NCI-H82 (cell line): ENCODE data around the gene TMEM91.
"Not testable (repeated sequence)": the region's sequence is repeated elsewhere in the genome, so short reads cannot be mapped to it uniquely, and the experiment has no call there.

Experiments used
- DNase-seq: peaks from one replicate; lab custom pipeline; 2025; lab: John Stamatoyannopoulos, UW

TMEM91 gene

DNA sequence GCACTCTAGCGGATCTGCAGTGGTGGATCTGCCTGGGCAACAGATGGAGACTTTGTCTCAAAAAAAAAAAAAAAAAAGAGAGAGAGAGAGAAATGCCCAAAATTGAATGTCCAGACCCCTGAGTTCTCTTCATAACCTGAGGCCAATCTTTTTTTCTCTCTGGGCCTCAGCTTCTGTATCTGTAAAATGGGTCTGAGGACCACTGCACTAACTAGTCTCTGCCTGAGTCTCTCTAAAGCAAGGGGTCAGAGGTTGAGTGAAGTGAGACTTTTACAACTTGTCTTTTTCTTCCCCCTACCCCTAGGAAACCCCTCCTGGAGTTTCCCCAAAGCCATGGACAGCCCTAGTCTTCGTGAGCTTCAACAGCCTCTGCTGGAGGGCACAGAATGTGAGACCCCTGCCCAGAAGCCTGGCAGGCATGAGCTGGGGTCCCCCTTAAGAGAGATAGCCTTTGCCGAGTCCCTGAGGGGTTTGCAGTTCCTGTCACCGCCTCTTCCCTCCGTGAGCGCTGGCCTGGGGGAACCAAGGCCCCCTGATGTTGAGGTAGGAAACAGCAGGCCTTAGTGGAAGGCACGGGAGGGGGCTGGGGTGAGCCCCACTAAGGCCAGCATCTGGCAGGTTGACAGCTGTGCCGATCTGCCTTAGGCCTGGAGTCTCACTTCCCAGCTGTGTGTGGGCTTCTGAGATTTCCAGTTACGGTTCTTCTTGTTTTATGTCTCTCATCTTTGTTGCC lies 1.8 kb downstream of the TMEM91 start:
- peak; percentile 88 for DNase-seq

DNA sequence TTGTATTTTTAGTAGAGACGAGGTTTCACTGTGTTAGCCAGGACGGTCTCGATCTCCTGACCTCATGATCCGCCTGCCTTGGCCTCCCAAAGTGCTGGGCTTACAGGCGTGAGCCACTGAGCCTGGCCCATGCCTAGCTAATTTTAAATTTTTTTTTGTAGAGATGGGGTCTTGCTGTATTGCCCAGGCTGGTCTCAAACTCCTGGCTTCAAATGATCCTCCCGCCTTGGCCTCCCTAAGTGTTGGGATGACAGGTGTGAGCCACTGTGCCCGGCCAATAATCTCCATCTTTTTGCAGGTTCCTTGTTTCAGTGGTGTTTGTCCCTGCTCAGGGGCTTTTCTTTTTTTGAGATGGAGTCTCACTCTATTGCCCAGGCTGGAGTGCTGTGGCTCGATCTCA lies 5.2 kb downstream of the TMEM91 start:
- DNase-seq = not testable (repeated sequence)

DNA sequence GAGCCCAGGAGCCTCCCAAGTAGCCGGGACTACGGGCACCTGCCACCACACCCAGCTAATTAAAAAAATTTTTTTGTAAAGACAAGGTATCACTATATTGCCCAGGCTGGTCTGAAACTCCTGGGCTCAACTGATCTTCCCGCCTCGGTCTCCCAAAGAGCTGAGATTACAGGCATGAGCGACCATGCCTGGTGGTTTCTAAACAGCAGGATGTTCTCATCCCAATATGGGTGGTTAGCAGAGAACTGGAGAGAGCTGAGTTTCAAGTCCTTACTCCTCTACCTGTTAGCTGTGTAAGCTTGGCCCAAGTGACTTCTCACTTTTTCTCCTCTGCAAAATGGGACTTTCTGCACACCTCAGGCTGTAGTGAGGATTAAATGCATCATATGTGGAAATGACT lies 8.0 kb downstream of the TMEM91 start:
- DNase-seq = no peak

DNA sequence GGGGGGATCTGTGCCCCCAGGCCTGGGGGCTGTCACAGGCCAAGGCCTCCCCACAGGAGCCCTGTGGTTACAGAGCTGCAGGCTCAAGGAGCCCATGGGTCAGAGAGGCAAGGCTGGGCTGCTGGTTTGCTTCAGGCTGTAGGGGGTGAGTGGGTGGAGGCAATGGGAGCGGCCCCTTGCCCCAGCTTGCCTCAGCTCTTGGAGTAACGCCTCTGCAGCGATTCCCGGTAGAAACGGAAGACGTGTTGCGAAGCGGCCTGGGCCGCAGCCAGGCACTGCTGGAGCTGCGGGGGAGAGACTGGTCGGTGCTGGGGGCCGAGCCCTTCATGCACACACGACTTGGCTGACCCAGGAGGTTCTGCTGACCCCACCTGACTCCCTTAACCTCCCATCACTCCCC lies 10.1 kb downstream of the TMEM91 start:
- DNase-seq = no peak

DNA sequence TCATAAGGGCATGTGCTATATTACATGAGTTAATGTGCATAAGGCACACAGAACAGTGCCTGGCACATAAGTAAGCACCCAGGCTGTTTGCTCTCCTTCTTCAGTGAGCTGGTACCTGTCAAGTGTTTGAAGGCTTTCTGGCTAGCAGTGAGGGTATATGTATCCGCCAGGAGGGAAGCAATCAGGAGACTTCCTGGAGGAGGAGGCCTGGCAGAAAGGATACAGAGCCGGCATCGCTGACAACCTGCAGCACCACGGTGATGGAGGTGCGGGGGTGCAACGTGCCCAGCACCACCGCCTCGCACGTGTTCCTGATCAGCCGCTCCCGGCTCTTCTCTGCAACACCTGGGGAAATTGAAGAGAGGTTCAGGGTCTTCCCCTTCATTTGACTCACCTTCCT lies 15.3 kb downstream of the TMEM91 start:
- DNase-seq = no peak

DNA sequence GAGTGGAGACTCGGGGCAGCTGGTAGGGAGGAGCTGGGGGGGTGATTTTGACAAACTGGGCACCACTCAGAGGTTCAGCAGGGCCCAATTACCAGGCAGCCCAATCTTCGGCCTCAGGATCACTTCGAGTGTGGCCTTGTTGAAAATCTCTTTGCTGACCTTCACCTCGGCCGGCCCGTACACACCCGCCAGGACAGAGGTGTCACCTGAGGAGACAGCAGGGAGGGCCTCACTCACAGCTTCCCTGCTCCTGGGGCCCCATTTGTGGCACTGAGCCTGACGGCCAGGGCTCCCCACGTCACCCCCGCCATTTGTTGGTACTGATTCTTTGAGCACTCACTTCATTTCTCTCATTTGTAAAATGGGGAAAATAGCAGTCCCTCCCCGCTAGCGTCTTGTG lies 16.4 kb downstream of the TMEM91 start:
- no peak for DNase-seq

DNA sequence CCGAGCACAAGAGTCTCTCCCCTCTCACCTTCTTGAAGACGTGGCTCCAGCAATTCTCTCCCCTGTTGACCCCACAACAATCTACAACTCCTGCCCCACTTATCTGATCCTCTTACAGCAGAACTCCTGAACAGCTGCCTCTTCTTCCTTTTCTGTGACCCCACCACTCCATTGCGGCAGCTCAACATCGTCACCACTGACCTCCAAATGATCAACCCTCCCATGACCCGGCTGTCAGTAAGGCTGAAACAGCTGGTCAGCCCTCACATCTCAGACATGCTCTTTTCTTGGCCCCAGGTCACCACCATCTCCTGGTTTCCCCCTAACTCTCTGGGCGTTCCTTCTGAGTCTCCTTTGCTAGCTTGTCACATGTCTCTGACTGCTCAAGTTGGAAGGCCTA lies 19.0 kb downstream of the TMEM91 start:
- DNase-seq = no peak

DNA sequence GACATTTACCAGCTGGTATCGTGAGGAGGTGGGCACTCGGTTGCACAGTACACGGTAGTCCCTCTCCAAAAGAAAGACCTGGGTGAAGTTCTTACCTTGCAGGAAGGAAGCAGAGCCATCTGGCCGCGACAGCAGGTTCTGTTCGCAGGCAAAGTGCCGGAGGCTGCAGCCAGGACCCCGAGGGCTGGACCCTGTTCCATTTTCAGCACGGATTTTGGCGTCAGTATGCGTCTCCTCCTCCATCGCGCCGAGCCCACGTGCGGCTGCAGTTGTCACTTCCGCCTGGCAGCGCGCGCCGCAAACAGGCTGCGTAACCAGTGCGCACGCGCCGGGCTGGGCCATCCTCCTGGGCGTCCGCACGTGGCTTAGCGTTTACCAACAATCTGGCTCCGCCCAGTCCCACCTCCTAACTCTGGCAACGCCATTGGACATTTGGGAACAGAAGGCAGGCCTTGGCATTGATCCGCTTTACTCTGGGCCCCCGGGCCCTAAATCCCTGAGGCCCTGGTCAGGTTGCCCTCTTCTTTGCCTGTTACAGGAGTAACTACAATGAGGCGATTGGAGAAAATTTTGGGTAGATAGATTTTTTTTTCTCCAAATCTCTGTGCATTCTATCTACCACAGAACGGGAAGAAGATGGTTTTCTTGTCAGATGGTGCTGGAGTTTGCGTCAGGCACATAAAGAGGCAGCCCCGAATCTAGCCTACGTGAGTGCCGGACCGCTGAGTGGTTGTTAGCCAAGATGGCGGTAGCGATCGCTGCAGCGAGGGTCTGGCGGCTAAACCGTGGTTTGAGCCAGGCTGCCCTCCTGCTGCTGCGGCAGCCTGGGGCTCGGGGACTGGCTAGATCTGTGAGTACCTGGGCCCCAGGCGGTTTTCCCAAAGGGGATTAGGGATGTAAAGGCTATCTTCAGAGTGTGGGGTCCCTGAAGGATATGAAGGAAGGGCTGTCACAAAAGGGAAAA lies 21.0 kb downstream of the TMEM91 start, which contains the start of the genes BCKDHA and EXOSC5:
BCKDHA (plus strand) TSS at position 733 of the 964 bp plus-strand sequence; CDS start at position 743, 10 bp downstream.
EXOSC5 (minus strand) TSS at position 274 of the 964 bp plus-strand sequence; CDS start at position 243, 31 bp downstream.
- DNase-seq = peak; percentile 100

DNA sequence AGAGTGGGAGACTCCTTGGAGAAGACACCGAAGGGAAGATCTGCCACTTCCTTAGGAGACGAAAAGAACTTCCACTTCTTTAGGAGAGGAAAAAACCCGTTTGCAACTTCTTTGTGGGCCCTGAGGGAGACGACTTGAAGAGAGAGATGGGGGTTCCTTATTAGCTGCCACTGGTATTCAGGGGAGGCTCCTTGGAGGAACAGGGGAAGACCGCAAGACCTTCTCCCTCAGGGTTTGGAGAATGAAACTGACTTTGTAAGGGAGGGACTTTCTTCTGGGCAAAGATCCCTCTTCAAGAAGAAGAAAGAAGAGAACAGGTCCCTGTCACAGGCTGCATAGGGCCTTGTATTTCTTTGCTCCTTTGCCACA lies 21.7 kb downstream of the TMEM91 start:
- peak; percentile 49 for DNase-seq

DNA sequence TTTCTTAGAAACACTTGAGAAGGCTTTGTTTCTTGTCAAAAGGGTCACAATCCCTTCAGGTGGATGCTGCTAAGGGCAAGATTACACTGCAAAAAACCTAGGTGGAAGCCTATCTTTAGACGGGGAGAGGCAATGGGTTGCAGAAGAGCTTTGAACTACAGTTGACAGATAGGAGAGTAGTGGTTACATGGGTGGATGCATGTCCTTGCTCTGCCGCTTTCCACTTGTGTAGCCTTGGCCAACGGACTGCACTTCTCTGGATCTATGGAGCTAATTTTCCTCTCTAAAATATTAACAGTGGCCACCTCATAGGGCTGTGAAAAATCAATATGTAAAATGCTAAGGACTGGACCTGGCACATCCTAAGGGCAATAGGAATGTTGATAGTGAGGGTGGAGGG lies 22.3 kb downstream of the TMEM91 start:
- DNase-seq = no peak

DNA sequence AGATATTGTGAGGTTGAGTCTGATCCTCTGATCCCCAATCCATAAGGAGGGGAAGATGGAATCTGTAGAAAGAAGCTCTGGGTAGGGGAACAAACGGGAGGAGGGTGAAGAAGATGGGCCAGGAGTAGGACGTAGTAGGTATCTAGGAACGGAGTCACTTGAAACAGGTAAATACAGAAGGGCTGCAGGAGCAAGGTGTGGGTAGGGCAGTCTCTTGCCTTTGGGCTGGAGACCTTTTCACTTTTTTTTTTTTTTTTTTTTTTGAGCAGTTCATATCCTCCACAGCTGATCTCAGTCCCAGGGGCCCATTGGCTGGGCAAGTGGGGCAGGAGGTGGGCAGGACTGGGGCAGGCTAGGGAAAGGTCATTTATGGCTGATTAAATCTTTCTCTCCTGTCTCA lies 22.8 kb downstream of the TMEM91 start:
- DNase-seq = no peak

DNA sequence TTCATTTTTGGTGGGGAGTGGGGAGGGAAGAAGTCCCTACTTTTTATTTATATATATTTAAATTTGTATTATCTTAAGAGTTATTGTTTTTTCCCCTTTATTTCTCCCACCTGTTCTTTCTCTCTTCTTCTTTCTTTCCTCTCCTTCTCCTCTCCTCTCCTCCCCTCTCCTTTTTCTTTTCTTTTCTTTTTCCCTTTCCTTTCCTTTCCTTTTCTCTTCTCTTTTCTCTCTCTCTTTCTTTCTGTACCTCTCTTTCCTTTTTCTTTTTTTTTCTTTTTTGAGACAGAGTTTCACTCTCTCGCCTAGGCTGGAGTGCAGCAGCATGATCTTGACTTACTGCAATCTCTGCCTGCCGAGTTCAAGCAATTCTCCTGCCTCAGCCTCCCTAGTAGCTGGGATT lies 23.2 kb downstream of the TMEM91 start:
- no peak for DNase-seq

DNA sequence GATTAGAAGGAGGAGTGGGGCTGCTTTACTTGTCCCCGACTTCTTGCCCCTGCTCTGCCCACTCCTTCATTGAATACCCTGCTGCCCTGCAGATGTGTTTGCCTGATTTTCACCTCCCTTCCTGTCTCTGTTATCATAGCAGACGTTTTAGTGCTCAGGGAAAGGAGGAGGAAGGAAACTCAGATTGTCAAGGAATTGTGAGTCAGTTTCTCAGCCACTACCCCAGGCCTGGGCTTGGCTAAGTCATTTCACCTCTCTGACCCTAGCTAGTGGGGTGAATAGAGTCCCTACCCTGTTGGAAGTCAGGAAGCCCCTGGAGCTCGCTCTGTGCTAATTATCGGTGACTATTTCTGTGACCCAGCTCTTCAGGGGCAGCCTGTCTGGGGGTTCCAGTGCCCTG lies 25.1 kb downstream of the TMEM91 start:
- DNase-seq = no peak

DNA sequence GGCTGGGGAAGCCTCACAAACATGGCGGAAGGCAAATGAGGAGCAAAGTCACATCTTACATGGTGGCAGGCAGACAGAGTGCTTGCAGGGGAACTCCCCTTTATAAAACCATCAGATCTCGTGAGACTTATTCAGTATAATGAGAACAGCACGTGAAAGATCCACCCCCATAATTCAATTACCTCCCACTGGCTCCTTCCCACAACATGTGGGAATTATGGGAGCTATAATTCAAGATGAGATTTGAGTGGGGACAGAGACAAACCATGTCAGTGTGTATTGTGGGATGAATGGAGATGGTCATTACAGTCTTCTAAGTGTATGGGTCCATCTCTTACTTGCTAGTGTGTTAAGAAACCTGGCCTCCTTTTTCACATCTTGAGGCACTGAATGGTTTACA lies 25.7 kb downstream of the TMEM91 start:
- peak; percentile 19 for DNase-seq

DNA sequence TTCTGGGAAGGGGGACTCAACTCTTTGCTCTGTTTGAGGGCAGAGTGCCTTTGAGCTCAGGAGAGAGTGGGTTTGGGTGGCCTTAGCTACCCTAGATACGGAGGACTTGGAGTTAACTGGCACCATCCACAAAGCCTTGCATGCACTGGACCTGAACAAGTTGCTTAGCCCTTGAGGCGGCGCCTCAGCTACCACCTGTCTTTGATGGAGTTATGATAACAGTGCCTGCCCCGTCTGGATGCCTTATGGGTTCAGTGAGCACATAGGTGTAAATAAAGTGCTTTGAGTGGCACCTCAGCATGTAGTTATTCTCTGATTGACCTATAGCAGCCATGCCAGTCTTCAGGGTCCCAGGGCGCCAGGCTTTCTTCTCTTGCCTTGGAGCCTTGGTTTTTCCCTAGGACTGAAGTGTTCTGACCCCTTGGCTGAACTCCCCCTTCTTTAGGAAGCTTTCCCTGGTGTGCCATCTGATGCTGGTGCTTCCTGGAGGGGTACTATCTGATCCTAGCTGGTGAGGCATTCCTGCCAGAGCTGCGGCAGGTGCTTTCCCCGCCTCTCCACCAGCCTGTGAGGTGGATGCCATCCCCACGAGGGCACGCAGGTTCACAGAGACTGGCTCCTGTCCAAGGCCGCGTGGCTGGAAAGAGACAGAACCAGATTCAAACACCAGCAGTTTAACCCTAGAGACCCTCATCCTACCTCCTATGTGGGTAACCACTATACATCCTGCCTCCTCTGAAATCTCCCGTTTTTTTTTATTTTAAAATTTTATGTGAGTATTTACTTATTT lies 27.0 kb downstream of the TMEM91 start:
- no peak for DNase-seq

DNA sequence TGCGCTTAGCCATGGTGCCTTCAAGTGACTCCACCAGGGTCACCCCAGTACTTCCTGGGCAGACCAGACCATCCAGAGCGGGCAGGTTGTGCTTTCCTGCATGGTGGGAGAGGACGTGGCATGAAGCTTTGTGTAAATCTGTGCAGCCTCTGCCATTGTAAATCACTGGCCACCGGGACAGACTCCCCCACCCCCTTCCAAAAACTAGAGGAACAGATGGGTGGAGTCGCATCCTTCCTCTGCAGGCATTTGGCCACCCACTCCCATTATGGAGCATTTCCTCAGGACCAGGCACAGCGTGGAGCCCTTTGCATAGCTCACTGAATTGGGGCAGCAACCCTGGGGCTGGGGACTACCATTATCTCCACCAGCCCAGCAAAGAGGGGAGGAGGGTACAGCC lies 29.4 kb downstream of the TMEM91 start:
- no peak for DNase-seq

DNA sequence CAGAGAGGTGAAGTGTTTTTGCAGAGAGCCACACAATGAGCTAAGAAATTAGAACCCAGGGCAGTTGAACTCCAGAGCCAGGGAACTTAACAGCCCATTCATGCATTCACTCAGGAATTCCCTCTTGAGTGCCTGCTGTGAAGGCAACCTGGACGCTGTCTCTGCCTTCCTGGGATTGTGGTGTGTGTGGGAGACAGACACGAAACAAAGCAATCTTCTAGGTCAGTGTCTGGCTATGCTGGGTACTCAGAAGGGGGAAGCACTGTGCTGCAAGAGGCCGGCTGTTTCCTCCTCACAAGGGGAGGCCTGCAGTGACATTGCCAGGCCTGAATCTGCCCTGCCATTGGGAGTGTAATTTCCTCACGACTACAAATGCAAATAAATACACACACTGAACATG lies 30.9 kb downstream of the TMEM91 start:
- no peak for DNase-seq

DNA sequence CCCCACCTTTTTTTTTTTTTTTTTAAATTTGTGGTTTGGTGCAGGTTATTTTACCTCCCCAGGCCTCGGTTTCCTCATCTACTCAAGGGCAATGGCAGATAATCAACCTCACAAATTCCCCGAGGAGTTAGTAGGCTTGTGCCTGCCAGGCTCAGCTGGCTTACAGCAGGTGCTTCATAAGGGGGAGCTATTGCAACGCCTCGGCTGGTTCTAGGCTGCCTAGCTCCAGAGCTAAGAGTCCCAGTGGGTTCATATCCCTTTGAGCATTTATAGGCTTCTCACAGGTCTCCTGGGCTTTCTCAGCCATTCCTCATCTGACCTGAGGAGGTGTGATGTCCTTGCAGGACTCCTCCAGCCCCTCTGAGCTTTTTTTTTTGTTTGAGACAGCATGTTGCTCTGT lies 31.9 kb downstream of the TMEM91 start:
- DNase-seq = peak; percentile 21

DNA sequence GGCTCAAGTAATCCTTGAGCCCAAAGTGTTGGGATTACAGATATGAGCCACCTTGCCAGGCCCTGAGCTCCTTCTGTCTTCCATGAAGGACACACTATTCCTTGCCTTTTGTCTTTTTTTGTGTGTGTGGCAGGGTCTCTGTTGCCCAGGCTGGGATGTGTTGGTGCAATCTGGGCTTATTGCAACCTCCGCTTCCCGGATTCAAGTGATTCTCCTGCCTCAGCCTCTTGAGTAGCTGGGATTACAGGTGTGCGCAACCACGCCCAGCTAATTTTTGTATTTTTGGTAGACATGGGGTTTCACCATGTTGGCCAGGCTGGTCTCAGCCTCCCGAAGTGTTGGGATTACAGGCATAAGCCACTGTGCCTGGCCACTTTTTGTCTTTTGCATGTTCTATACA lies 32.5 kb downstream of the TMEM91 start:
- not testable (repeated sequence) for DNase-seq

DNA sequence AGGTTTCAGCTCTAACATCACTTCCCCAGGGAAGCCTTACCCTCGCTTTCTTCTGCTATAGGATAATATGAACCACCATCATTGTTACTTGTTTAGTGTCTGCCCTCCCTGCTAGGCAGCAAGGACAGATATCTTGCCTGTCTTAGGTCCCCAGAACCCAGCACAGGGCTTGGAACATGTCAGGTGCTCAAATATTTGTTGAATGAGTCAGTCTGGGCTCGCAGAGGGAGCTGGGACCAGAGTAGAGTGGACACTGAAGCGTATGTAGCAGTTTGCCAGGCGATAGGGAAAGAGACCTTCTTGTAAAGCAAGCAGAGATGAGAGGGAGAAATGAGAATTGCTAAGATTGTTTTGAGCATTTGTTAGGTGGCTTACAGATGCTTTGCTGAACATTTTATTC lies 33.0 kb downstream of the TMEM91 start:
- DNase-seq = no peak

DNA sequence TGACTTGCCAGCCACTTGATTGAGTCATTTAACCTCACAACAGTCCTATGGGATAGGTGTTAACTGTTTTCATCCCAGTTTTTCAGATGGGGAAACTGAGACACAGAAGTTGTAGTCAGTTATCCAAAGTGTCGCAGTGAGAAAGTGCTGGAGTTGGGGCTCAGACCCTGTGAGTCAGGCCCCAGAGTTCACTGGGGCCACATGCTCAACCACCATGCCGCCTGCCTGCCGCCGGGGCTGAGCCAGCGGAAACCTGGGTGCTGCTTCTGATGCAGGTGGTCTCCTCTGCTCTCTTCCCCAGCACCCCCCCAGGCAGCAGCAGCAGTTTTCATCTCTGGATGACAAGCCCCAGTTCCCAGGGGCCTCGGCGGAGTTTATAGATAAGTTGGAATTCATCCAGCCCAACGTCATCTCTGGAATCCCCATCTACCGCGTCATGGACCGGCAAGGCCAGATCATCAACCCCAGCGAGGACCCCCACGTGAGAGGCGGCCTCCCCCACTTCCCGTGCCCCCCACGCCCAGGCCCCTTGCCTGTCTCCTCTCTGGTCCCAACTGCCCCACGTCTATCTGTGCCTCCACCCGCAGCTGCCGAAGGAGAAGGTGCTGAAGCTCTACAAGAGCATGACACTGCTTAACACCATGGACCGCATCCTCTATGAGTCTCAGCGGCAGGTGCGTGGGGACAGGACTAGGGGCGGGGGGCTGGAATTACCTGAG lies 34.2 kb downstream of the TMEM91 start:
- DNase-seq = no peak
